Lower leg skin (tissue), 4 donors: ENCODE data around the gene MEN1. TPM values are rescaled to one million over a fixed set of nuclear protein-coding genes. Genes with fewer than 3 reads are reported as not detected.
"Not testable (repeated sequence)": the region's sequence is repeated elsewhere in the genome, so short reads cannot be mapped to it uniquely, and the experiment has no call there.

Experiments used
- DNase-seq, 2 donors: peaks; one replicate each; pipeline ENCODE4 v3.0.0-alpha.2; 2019; ENCODE audit warnings: low spot score in 2 of 2
- H3K4me3 ChIP-seq: fragments of 200-600 bp; sonication (generic); 2 replicates; pipeline ENCODE4 v1.5.1; 2017; ENCODE audit warnings: mild to moderate bottlenecking, low read depth; ENCODE audit not compliant: poor library complexity, severe bottlenecking
- POLR2A ChIP-seq, 2 donors: fragments of 450-650 bp; IDR thresholded peaks; one replicate each; pipeline ENCODE4 v1.6.1; 2016 to 2017; ENCODE audit warnings: antibody characterized with exemption in 2 of 2, mild to moderate bottlenecking in 1 of 2, moderate library complexity in 1 of 2
- WGBS, 2 donors: methylation state at CpG; one replicate each; pipeline ENCODE4 v1.1.5; 2018; 5-methylcytosine and 5-hydroxymethylcytosine counted together
- intact Hi-C: fragments of 100-400 bp; cut with DNase I; formaldehyde crosslinking; loops from one replicate; pipeline ENCODE4 v1.15.0; 2023; ENCODE audit warnings: low total_unique reads
- total RNA-seq, 4 donors: library from RNA; depleted of rRNA; stranded (reverse); fragments of >200 nt; gene quantifications; one replicate each; pipeline ENCODE4 v1.1.0, GENCODE V29; 2016
- TF ChIP-seq, protein P1 (sequence below), 3 donors: fragments of 450-650 bp; IDR thresholded peaks; one replicate each; pipeline ENCODE4 v1.5.1; 2016; ENCODE audit warnings: antibody characterized with exemption in 3 of 3, mild to moderate bottlenecking in 3 of 3, moderate library complexity in 2 of 3

The MEN1 gene
- total RNA-seq, 4 donors from 2014 or later, result 20.5 to 42.7 (median 32.2) TPM

DNA sequence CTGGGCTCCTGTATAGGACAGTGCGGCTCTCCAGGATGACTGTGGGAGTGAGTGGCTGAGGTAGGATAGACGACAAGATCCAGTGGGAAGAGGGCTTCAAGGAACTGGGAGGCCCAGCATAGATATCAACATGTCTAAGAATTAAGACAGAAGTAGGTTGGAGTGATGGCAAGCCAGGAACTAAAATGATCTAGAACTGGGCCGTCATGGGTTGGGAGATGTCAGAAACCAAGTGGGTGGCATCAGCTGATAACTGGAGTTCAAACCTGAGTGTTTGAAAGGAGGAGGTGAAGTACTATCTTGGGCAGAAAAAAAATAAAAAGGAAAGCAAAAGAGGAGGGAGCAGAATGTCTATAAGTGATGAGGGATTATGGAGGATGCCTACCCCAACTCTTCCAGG is 7.1 kb upstream of the MEN1 start:
- WGBS, 2 donors, result 74 to 85% methylated on average over 3 of the region's 3 CpGs
- intact Hi-C loops, result no loop called here
- H3K4me3 ChIP-seq, result no peak overlapping the region
- TF ChIP-seq, protein P1, sequence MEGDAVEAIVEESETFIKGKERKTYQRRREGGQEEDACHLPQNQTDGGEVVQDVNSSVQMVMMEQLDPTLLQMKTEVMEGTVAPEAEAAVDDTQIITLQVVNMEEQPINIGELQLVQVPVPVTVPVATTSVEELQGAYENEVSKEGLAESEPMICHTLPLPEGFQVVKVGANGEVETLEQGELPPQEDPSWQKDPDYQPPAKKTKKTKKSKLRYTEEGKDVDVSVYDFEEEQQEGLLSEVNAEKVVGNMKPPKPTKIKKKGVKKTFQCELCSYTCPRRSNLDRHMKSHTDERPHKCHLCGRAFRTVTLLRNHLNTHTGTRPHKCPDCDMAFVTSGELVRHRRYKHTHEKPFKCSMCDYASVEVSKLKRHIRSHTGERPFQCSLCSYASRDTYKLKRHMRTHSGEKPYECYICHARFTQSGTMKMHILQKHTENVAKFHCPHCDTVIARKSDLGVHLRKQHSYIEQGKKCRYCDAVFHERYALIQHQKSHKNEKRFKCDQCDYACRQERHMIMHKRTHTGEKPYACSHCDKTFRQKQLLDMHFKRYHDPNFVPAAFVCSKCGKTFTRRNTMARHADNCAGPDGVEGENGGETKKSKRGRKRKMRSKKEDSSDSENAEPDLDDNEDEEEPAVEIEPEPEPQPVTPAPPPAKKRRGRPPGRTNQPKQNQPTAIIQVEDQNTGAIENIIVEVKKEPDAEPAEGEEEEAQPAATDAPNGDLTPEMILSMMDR (IDR thresholded peaks at IDR 0.05), result no peak
- no peak for TF ChIP-seq POLR2A (IDR thresholded peaks at IDR 0.05)
- no peak for DNase-seq

DNA sequence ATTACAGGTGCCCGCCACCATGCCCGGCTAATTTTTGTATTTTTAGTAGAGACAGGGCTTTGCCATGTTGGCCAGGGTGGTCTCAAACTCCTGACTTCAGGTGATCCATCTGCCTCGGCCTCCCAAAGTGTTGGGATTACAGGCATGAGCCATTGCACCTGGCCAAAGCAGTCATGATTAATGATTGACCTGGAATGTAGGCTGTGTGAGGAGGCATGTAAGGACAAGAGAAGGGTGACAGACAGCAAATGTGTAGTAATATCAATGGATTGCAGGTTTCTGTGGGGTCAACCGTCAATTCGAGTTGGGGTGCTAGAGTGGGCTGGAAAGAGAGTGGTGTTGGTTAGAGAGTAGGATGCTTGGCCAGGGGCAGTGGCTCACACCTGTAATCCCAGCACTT is 5.1 kb upstream of the MEN1 start:
- H3K4me3 ChIP-seq, intact Hi-C loops, DNase-seq: not testable (repeated sequence)
- 80 to 81% methylated on average over 5 of the region's 5 CpGs for WGBS, 2 donors

DNA sequence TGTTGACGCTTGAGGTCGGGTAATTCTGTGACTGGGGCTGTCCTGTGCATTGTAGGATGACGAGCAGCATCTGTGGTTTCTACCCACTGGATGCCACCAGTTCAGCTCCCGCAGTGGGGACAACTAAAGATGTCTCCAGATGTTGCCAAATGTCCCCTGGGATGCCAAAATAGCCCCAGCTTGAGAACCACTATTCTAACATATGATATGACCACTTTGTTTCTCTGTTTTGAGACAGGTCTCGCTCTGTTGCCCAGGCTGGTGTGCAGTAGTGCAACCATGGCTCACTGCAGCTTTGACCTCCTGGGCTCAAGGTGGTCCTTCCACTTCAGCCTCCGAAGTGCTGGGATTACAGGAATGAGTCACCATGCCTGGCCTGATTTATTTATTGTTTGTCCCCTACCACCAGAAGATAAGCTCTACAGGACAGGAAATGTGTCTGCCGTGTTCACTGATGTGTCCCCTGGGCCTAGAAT is 4.4 kb upstream of the MEN1 start:
- H3K4me3 ChIP-seq, result no peak overlapping the region
- 71 to 75% methylated on average over 7 of the region's 7 CpGs for WGBS, 2 donors
- TF ChIP-seq POLR2A (IDR thresholded peaks at IDR 0.05), result no peak
- TF ChIP-seq, protein P1 (IDR thresholded peaks at IDR 0.05), result no peak
- no peak for DNase-seq
- intact Hi-C loops, result no loop called here

DNA sequence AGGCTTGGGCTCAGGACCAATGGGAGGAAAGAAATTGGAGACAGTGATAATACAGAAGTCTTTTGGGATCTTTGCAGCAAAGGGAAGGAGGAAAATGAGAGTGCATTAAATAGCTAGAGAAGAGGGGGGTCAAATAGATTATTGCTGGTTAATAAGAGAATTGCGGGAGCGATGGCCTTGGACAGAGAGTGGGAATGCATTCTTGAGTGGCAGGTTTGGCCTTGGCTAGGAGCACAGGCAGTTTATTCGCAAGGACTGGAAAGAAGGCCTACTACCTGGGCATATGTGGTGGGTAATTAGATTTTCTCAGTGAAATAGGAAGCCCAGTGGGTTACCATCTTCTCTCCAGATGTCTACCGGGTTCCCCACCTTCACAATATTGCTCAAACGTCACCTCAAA is 3.5 kb upstream of the MEN1 start:
- TF ChIP-seq, protein P1 (IDR thresholded peaks at IDR 0.05), result no peak
- no peak for TF ChIP-seq POLR2A (IDR thresholded peaks at IDR 0.05)
- no peak overlapping the region for H3K4me3 ChIP-seq
- intact Hi-C loops, result no loop called here
- no peak for DNase-seq
- WGBS, 2 donors, result 83 to 89% methylated on average over 5 of the region's 5 CpGs

DNA sequence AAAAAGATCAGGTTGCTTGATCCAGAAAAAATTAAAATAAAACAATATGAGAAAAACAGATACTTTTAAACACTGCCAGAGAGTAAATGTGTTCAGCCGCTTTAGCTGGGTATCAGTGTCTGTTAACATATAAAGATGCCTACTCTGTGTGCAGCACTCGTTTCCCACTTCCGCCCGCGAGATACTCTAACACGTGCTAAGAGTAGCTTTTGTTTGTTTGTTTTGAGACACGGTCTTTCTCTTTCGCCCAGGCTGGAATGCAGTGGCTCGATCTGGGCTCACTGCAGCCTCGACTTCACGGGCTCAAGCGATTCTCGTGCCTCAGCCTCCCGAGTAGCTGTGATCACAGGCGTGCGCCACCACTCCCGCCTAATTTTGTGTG is 531 bp upstream of the MEN1 start:
- no peak for DNase-seq
- H3K4me3 ChIP-seq, result no peak overlapping the region
- WGBS, 2 donors, result 50 to 60% methylated on average over 17 of the region's 17 CpGs
- intact Hi-C loops, result no loop called here
- no peak for TF ChIP-seq POLR2A (IDR thresholded peaks at IDR 0.05)
- TF ChIP-seq, protein P1 (IDR thresholded peaks at IDR 0.05), result no peak

DNA sequence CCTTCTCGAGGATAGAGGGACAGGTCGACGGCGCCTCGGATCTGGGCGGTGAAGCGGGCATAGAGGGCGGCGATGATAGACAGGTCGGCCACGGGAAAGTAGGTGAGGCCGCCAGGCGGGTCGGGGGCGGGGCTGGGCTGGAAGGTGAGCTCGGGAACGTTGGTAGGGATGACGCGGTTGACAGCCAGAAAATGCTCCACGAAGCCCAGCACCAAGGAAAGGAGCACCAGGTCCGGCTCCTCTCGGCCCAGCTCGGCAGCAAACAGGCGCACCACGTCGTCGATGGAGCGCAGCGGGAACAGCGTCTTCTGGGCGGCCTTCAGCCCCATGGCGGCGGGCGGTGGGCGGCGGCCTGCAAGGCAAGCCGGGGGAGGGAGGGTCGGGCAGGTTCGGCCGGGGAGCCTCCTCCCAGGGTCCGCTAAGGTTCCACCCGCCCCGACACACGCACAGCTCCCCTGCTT is 540 bp downstream of the MEN1 start:
- TF ChIP-seq POLR2A (IDR thresholded peaks at IDR 0.05), result no peak
- TF ChIP-seq, protein P1 (IDR thresholded peaks at IDR 0.05), result no peak
- intact Hi-C loops, result no loop called here
- DNase-seq, result no peak
- 6% methylated on average over 30 to 41 of the region's 44 CpGs for WGBS, 2 donors
- H3K4me3 ChIP-seq, result peak overlapping the region; percentile 60
